Lung (tissue), 12 donors: ENCODE results near the gene SLC14A1. TPM values are rescaled to one million over a fixed set of nuclear protein-coding genes. Genes with fewer than 3 reads are reported as not detected.
A peak's percentile ranks its signal among the peaks of the same experiment; 100 is the strongest.

ENCODE experiments used
- ATAC-seq: fragments of 200-7000 bp; cut with Tn5 transposase; one replicate; pipeline ENCODE4 v1.9.1; 2020; ENCODE audit warnings: moderate number of reproducible peaks; ENCODE audit not compliant: insufficient read depth, low FRiP score
- DNase-seq, 3 donors: peaks; one replicate each; pipeline ENCODE4 v3.0.0-alpha.2; 2013 to 2017
- H3K27ac ChIP-seq, 2 donors: one replicate each; pipeline ENCODE4 v1.5.1; 2013; ENCODE audit warnings: mild to moderate bottlenecking in 2 of 2, moderate library complexity in 2 of 2, control low read depth in 1 of 2, inconsistent platforms in 1 of 2, low read depth in 1 of 2, low read length in 1 of 2
- H3K27me3 ChIP-seq, 3 donors: one replicate each; pipeline ENCODE4 v1.5.1; 2013; ENCODE audit warnings: low read length in 2 of 3; ENCODE audit not compliant: control insufficient read depth in 3 of 3, insufficient read depth in 3 of 3
- H3K36me3 ChIP-seq, 4 donors: one replicate each; pipeline ENCODE4 v1.5.1; 2013; ENCODE audit warnings: low read length in 4 of 4, mild to moderate bottlenecking in 1 of 4, moderate library complexity in 1 of 4; ENCODE audit not compliant: control insufficient read depth in 4 of 4, insufficient read depth in 4 of 4
- H3K4me1 ChIP-seq, 5 donors: one replicate each; pipeline ENCODE4 v1.5.1; 2013; ENCODE audit warnings: low read length in 5 of 5, mild to moderate bottlenecking in 2 of 5, moderate library complexity in 1 of 5; ENCODE audit not compliant: control insufficient read depth in 5 of 5, insufficient read depth in 5 of 5
- H3K4me3 ChIP-seq: one replicate; pipeline ENCODE4 v1.5.1; 2013; ENCODE audit warnings: mild to moderate bottlenecking, control low read depth, moderate library complexity
- H3K9ac ChIP-seq, 2 donors: one replicate each; pipeline ENCODE4 v1.5.1; 2013; ENCODE audit warnings: low read length in 2 of 2, control low read depth in 1 of 2; ENCODE audit not compliant: insufficient read depth in 1 of 2
- H3K9me3 ChIP-seq, 4 donors: one replicate each; pipeline ENCODE4 v1.5.1; 2013; ENCODE audit warnings: low read length in 3 of 4, mild to moderate bottlenecking in 1 of 4, moderate library complexity in 1 of 4; ENCODE audit not compliant: control insufficient read depth in 4 of 4, insufficient read depth in 3 of 4
- CTCF ChIP-seq: IDR thresholded peaks from 2 replicates; pipeline ENCODE4 v1.5.1; 2012; ENCODE audit warnings: mild to moderate bottlenecking; ENCODE audit errors: control extremely low read depth, extremely low read depth
- WGBS, 2 donors: extraction: QIAGEN DNeasy Blood & Tissue Kit; methylation state at CpG; one replicate each; pipeline ENCODE4 v1.1.7; 2013; 5-methylcytosine and 5-hydroxymethylcytosine counted together
- polyA plus RNA-seq, 2 donors: library from polyadenylated mRNA; stranded (reverse); fragments of 200-250 nt; gene quantifications; one replicate each; pipeline ENCODE4 v1.2.1, GENCODE V29; 2013
- total RNA-seq, 2 donors: library from RNA; depleted of rRNA in 1 of 2; stranded (reverse); fragments of >200 nt in 1 of 2; gene quantifications; one replicate each; pipeline ENCODE4 v1.2.1, GENCODE V29; 2014 to 2021
- donor health status: control.
- donor health status: control.
- donor health status: Bipolar disorder and iron deficiency.
- donor health status: healthy.
- donor health status: DM: yes; HTN: yes; CAD: no.

The SLC14A1 gene
- total and polyA plus RNA-seq, 4 donors: 0.31 to 10.5 (median 1.0) TPM

- TF ChIP-seq CTCF: no peak
- no peak for ATAC-seq
- H3K9ac ChIP-seq: no peak overlapping the region
- peak overlapping the region; percentile 3 for H3K4me3 ChIP-seq
- H3K27ac ChIP-seq: no peak overlapping the region
- H3K36me3 ChIP-seq: no peaks in the 10 kb centered on the region
- 80 to 94% methylated on average over 3 of the region's 3 CpGs for WGBS, 2 donors
- DNase-seq: no peak
- peaks cover 0 to 5% (median 2%) of the 10 kb centered on the region in 3 donors for H3K27me3 ChIP-seq
- no peaks in the 10 kb centered on the region for H3K9me3 ChIP-seq
- H3K4me1 ChIP-seq: no peaks in the 10 kb centered on the region
Measured at GRCh38 chr18:45726603-45727002, 2.6 kb downstream of the SLC14A1 start.

GRCh38 chr18:45727068-45727467, 3.1 kb downstream of the SLC14A1 start:
- no peaks in the 10 kb centered on the region for H3K4me1 ChIP-seq
- no peaks in the 10 kb centered on the region for H3K36me3 ChIP-seq
- no peaks in the 10 kb centered on the region for H3K9me3 ChIP-seq
- peaks cover 0 to 5% (median 2%) of the 10 kb centered on the region in 3 donors for H3K27me3 ChIP-seq
- 92 to 95% methylated on average over 18 of the region's 18 CpGs for WGBS, 2 donors
- DNase-seq: no peak
- no peak for ATAC-seq
- no peak overlapping the region for H3K27ac ChIP-seq
- H3K9ac ChIP-seq: no peak overlapping the region
- TF ChIP-seq CTCF: no peak
- no peak overlapping the region for H3K4me3 ChIP-seq

- Histone ChIP-seq H3K27me3 (peaks cover 0 to 5% (median 2%) of the 10 kb centered on the region in 3 donors), H3K27ac (no peak overlapping the region), H3K36me3 (no peaks in the 10 kb centered on the region), H3K9ac (no peak overlapping the region), H3K9me3 (no peaks in the 10 kb centered on the region), H3K4me1 (no peaks in the 10 kb centered on the region), H3K4me3 (no peak overlapping the region)
- 57 to 66% methylated on average over 2 of the region's 2 CpGs for WGBS, 2 donors
- no peak for TF ChIP-seq CTCF
- ATAC-seq (no peak), DNase-seq (no peak)
Measured at GRCh38 chr18:45728336-45729010, 4.5 kb downstream of the SLC14A1 start.
